GM15510 (cell line): ENCODE results near the gene FIG4.

ENCODE experiments used
- POLR2A ChIP-seq: IDR thresholded peaks from 3 replicates; pipeline ENCODE4 v1.6.1; 2011; ENCODE audit warnings: borderline replicate concordance; ENCODE audit not compliant: insufficient read length; ENCODE audit errors: extremely low read depth

The FIG4 gene

DNA sequence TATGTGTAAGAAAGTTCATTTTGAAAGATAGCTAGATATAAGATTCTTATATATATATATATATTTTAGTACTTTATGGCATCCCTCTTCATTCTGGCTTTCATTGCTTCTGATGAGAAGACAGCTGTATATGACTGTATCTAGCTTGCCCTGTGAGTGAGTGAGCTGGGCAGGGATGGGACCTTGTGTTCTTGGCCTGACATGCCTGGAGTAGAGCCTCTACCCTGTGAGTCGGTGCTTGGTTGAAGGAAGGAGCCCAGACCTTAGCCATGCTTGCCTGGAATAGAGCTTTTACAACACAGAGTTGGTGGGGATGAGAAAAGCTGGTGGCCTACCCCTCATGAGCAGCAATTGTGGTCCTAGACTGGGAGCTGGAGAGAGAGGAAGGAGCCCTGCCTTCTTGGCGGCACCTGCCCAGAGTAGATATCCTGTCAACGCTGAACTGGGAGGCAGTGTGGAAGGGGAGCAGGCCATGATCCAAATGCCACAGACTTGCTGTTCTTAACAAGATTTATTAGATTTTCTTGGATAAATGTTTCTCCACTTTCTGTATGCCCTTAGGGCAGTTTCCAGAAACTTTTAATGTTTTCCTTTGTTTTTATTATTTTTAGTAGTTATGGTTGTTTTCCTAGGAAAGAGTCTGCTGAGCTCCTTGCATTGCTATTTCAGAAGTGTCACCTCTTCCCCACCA is 31.6 kb downstream of the FIG4 start:
- no peak for TF ChIP-seq POLR2A

- TF ChIP-seq POLR2A = no peak
Measured at GRCh38 chr6:109736273-109737025, 45.4 kb downstream of the FIG4 start.

- no peak for TF ChIP-seq POLR2A
Measured at GRCh38 chr6:109738255-109738654, 47.2 kb downstream of the FIG4 start.

DNA sequence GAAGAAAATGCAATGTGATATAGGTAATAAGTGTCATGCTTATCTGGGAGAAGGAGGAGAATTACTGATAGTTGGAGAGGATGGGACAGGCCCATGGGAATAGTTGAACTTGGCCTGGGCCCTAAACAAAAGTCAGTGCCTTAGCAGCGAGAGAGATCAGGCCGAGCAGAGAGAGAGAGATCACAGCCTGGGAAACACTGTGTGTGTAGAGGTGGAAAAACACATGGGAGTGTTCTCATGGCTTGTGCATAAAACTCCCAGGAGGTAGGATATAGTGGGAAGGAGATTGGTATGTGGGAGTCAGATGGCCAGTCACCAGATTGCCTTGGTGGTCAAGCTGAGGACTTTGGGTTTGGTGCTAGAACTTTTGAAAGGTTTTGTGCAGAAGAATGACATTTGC is 47.6 kb downstream of the FIG4 start:
- no peak for TF ChIP-seq POLR2A

- TF ChIP-seq POLR2A = no peak
Measured at GRCh38 chr6:109739686-109740085, 48.6 kb downstream of the FIG4 start.

DNA sequence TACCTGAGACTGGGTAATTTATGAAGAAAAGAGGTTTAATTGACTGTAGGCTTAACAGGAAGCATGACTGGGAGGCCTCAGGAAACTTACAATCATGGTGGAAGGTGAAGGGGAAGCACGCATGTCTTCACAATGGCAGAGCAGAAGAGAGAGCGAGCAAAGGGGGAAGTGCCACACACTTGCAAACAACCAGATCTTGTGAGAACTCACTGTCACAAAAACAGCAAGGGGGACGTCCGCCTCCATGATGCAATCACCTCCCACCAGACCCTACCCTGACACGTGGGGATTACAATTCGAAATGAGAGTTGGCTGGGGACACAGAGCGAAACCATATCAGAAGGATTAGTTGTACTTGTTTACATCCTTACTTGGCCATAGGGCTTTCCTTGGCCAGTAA is 49.7 kb downstream of the FIG4 start:
- no peak for TF ChIP-seq POLR2A

DNA sequence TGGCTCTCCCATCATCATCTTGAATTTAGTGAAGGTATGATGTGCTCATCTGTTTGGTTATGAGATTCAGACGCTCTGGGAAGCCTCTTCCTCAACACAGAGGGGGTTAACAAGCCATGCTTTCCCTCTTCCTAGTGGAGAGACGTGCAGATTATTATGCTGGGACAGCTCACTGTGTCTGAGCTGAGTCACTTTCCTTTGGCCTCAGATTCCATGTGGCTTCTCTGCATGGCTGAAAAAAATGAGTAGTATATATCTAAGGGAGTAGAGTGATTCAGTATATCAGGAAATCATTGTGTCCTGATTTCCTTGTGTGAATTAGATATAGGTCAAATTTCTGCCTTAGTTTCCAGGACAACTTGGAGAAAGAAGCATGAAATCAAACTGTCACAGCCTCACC is 52.6 kb downstream of the FIG4 start:
- TF ChIP-seq POLR2A = no peak

DNA sequence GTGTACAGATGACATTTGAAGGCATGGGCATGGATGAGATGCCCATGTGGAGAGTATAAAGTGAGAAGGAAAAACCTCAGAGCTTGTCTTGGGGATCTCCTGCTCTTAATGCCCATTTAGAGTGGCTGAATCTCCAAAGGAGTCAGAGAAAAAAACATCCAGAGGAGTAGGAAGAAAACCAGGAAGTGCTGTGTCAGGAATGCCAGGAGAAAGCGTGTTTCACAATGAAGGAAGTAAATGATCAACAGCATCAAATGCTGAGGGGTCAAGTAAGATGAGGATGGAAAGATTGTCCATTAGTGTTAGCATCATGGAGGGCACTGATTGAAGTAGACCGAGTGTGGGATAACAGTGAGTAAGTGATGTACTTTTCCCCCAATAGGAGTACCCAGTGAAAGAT is 56.1 kb downstream of the FIG4 start:
- no peak for TF ChIP-seq POLR2A

GRCh38 chr6:109759098-109759955 is 68.2 kb downstream of the FIG4 start:
- TF ChIP-seq POLR2A = no peak

DNA sequence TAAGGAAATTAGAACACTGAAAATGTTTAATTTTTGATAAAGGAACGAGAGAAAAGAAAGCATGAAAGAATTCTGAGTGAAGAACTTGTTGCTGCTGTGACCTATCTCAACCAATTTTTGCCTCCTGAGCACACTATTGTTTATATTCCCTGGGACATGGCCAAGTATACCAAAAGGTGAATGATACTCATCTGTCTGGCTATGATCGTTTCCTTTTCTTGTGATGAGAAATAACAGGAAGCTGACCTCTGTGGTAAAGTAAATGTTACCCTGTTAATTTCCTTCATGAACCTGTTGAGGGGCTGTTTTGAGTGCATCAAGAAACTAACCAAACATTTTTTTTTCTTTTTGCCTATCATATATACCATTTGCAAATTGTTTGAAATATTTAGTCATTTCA is 69.1 kb downstream of the FIG4 start:
- TF ChIP-seq POLR2A = no peak

DNA sequence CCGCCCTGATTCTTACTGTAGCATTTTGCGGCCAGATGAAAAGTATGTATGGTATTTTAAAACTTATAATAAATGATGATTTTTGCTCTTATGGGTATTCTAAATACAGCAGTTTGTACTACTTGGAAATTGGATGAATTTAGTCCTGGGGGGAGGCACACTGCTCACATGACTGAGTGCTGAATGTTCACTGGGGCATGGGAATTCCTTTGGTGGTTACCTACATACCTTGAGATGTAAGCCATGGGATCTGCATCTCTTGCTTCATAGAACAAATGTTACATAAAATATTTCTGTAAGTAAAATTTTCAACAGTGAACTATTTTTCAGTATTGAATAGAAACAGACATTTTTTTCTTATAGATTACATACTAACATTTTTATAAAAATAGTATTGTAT is 71.1 kb downstream of the FIG4 start:
- TF ChIP-seq POLR2A = no peak

- no peak for TF ChIP-seq POLR2A
Measured at GRCh38 chr6:109762769-109763441, 71.8 kb downstream of the FIG4 start.

DNA sequence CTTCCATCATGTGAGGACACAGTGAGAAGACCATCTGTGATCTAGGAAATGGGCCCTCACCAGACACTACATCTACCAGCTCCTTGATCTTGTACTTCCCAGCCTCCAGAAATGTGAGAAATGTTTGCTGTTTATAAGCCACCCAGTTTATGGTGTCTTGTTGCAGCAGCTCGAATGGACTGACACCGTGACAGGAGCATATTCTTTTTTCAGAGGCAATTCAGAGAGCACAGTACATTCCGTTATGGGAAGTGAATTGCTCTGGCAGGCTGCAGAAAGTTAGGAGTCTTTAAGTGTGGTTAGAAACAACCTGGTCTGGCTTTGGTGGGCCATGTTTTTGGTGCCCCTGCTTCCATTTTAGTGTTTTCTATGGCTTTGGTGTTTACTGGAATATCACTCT is 75.1 kb downstream of the FIG4 start:
- no peak for TF ChIP-seq POLR2A

GRCh38 chr6:109767961-109768360 is 76.9 kb downstream of the FIG4 start:
- no peak for TF ChIP-seq POLR2A

DNA sequence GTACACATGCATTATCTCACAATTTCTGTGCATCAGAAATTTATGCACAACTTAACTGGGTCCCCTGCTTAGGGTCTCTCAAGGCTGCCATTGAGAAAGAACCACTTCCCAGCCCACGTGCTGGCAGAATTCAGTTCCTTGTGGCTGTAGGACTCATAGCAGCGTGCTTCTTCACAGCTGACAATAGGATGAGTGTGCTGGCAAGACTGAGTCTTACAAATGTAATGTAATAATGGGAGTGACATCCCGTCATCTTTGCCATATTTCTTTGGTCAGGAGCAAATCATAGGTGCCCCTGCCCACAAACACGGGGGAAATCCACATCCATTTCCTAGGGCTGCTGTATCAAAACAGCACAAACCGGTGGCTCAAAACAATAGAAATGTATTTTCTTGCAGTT is 77.4 kb downstream of the FIG4 start:
- no peak for TF ChIP-seq POLR2A
